Endothelial cell (in vitro differentiated cells): Measurements from ENCODE around the gene TBC1D7. TPM values are rescaled to one million over a fixed set of nuclear protein-coding genes. Genes with fewer than 3 reads are reported as not detected.

Experiments
- DNase-seq: peaks from one replicate; pipeline ENCODE4 v3.0.0; 2021; ENCODE audit warnings: low spot score
- H3K27ac Mint-ChIP-seq: one replicate; pipeline ENCODE4 v1.8.0; 2021; ENCODE audit warnings: mixed read lengths, inconsistent platforms; ENCODE audit not compliant: unreplicated experiment
- H3K27me3 Mint-ChIP-seq: one replicate; pipeline ENCODE4 v1.8.0; 2021; ENCODE audit warnings: mild to moderate bottlenecking, moderate library complexity, mixed read lengths, inconsistent platforms; ENCODE audit not compliant: unreplicated experiment
- H3K36me3 Mint-ChIP-seq: one replicate; pipeline ENCODE4 v1.8.0; 2021; ENCODE audit warnings: mild to moderate bottlenecking, low read depth, mixed read lengths, inconsistent platforms; ENCODE audit not compliant: unreplicated experiment
- H3K4me1 Mint-ChIP-seq: one replicate; pipeline ENCODE4 v1.8.0; 2021; ENCODE audit warnings: mild to moderate bottlenecking, mixed read lengths, inconsistent platforms; ENCODE audit not compliant: unreplicated experiment
- H3K4me3 Mint-ChIP-seq: one replicate; pipeline ENCODE4 v1.8.0; 2021; ENCODE audit warnings: mild to moderate bottlenecking, mixed read lengths, inconsistent platforms; ENCODE audit not compliant: unreplicated experiment
- H3K9me3 Mint-ChIP-seq: one replicate; pipeline ENCODE4 v1.8.0; 2021; ENCODE audit warnings: mixed read lengths, inconsistent platforms; ENCODE audit not compliant: unreplicated experiment
- total RNA-seq: library from RNA; stranded (reverse); fragmentation: NEBNext Ultra II Directional; extraction: Animal tissue kit (Norgen Biotek cat#: 25700); gene quantifications from one replicate; pipeline ENCODE4 v1.2.1, GENCODE V29; 2021; ENCODE audit not compliant: unreplicated experiment
- TF ChIP-seq, protein P1 (sequence below): fragments of 200-600 bp; sonication (generic); IDR thresholded peaks from one replicate; pipeline ENCODE4 v1.5.0; 2021; ENCODE audit warnings: antibody characterized with exemption; ENCODE audit not compliant: unreplicated experiment

Gene TBC1D7
- total RNA-seq, 1 donor from 2014 or later: 40.4 TPM

DNA sequence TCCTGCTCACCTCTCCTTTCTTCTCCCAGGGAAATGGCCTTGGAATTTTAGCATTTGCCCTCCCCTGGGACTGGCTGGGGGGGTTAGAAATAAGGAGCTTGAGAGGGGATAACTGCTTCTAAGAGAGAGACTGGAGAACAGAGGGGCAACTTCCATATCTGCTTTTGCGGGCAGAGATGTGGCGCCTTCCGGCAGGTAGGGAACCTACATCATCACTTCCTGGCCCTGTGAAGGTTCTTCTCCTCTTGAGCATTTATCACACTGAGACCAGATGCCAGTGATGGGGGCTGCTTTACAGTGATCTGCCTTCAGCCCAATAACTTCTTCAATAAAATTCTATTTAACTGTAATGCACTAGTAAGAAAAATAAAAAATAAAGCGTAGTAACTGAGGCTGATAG is 48.1 kb downstream of the TBC1D7 start:
- H3K27me3 Mint-ChIP-seq: peaks cover 7% of the 10 kb centered on the region

DNA sequence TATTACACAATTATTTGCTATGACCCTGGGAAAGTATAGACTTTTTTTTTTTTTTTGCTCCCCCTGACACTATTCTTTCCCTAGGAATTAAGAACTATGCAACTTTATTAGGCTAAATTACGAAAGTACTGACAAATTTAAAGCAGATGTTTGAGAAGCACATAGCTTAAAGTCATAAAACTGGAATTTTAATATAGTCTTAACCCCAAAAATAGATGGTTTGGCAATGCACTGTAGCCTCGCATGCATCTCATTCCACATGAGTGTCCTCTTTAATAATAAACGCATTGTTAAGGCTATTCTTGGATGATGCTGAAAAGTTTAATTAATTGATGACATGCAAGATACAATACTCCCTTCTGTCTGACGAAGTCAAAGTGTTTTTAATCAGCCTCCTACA is 49.3 kb downstream of the TBC1D7 start:
- Mint-ChIP-seq H3K27ac (no peak overlapping the region), H3K36me3 (peaks cover 10% of the 10 kb centered on the region), H3K4me1 (no peaks in the 10 kb centered on the region), H3K4me3 (no peak overlapping the region), H3K9me3 (no peaks in the 10 kb centered on the region), H3K27me3 (peaks cover 7% of the 10 kb centered on the region)
- TF ChIP-seq, protein P1, sequence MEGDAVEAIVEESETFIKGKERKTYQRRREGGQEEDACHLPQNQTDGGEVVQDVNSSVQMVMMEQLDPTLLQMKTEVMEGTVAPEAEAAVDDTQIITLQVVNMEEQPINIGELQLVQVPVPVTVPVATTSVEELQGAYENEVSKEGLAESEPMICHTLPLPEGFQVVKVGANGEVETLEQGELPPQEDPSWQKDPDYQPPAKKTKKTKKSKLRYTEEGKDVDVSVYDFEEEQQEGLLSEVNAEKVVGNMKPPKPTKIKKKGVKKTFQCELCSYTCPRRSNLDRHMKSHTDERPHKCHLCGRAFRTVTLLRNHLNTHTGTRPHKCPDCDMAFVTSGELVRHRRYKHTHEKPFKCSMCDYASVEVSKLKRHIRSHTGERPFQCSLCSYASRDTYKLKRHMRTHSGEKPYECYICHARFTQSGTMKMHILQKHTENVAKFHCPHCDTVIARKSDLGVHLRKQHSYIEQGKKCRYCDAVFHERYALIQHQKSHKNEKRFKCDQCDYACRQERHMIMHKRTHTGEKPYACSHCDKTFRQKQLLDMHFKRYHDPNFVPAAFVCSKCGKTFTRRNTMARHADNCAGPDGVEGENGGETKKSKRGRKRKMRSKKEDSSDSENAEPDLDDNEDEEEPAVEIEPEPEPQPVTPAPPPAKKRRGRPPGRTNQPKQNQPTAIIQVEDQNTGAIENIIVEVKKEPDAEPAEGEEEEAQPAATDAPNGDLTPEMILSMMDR: no peak
- DNase-seq: no peak

More for the DNA sequence above, 48.1 kb downstream of the TBC1D7 start:
- TF ChIP-seq, protein P1: no peak
- Mint-ChIP-seq H3K27ac (no peak overlapping the region), H3K4me1 (no peaks in the 10 kb centered on the region), H3K36me3 (peaks cover 10% of the 10 kb centered on the region), H3K9me3 (no peaks in the 10 kb centered on the region), H3K4me3 (no peak overlapping the region)
- DNase-seq: no peak

DNA sequence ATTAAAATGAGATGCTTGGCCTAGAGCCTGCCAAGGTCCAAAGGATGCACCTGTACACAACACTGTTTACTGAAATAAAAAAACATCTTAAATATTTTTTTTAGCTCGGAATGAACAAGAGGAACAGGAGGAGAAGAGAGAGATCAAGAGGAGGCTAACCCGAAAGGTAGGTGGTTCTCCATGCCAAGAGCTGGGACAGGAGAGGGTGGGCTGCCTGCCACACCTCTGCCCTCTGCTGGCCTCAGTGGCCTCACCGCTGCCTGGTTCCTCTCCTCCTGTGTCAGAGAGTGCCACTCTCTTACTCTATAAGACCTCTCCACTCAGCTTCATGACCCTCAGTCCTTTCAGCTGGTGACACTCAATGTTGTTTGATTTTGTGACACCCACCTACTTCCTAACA is 50.2 kb downstream of the TBC1D7 start:
- no peak overlapping the region for H3K4me3 Mint-ChIP-seq
- no peaks in the 10 kb centered on the region for H3K4me1 Mint-ChIP-seq
- H3K27ac Mint-ChIP-seq: no peak overlapping the region

DNA sequence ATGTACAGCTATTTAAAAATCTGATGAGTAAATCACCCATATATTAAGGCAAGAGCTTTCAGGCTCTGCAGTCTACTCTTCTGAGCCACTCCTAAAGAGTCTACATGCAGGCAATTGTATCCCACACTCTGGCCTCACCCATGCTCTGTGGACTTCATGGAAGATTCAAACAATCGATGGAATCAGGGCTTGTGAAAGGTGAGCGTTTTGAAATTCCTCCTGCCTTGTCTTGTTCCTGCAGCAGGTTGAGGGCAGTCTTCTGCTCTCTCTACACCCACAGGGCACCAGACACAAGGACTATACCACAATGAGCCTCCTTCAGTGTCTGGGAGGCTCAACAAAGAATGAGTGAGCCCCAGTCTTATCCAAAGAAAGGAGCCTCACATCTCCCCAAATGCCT is 51.1 kb downstream of the TBC1D7 start:
- Mint-ChIP-seq H3K36me3 (peaks cover 3% of the 10 kb centered on the region), H3K27me3 (peaks cover 7% of the 10 kb centered on the region), H3K4me3 (no peak overlapping the region), H3K9me3 (no peaks in the 10 kb centered on the region), H3K27ac (no peak overlapping the region), H3K4me1 (no peaks in the 10 kb centered on the region)
- DNase-seq: no peak
- TF ChIP-seq, protein P1: no peak

More for the DNA sequence above, 50.2 kb downstream of the TBC1D7 start:
- no peaks in the 10 kb centered on the region for H3K9me3 Mint-ChIP-seq
- H3K27me3 Mint-ChIP-seq: peaks cover 7% of the 10 kb centered on the region
- peaks cover 5% of the 10 kb centered on the region for H3K36me3 Mint-ChIP-seq
- peak; percentile 46 for DNase-seq
- TF ChIP-seq, protein P1: no peak

DNA sequence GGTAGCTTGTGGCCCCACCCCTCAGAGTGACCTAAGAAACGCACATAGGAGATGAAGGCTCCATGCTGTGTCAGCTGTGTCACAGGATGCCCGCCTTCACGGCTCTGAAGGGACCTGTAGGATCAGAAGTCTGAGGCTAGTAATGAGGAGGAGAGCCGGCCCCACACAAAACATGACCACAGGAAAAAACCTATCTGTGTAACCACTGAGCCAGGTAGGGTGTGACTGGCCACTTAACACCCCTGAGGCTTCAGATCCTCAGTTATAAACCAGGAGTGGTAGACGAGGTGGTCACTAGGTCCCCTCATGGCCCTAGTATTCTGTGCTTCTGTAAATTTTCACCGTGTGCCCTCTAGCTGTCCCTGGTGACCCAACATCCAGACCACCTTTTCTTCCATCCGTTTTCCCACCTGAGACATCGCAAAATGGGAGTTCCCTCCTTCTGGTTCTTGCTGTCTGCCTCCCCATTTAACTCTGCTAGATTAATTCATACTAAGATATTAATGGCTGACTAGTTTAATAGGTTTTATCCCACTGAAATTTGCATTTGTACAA is 52.8 kb downstream of the TBC1D7 start:
- Mint-ChIP-seq H3K27me3 (peaks cover 7% of the 10 kb centered on the region), H3K4me3 (no peak overlapping the region), H3K9me3 (no peaks in the 10 kb centered on the region), H3K27ac (no peak overlapping the region), H3K4me1 (no peaks in the 10 kb centered on the region), H3K36me3 (no peaks in the 10 kb centered on the region)
- TF ChIP-seq, protein P1: no peak
- DNase-seq: no peak
